Umbilical cord (tissue), 2 donors: ENCODE data around the gene PITPNM3. TPM values are rescaled to one million over a fixed set of nuclear protein-coding genes. Genes with fewer than 3 reads are reported as not detected.
"Not testable (repeated sequence)": the region's sequence is repeated elsewhere in the genome, so short reads cannot be mapped to it uniquely, and the experiment has no call there.

Experiments
- DNase-seq: peaks from one replicate; pipeline ENCODE4 v3.0.0-alpha.2; 2015; ENCODE audit warnings: low spot score
- total RNA-seq: library from RNA; depleted of rRNA; stranded (reverse); fragments of >200 nt; gene quantifications from one replicate; pipeline ENCODE4 v1.2.3, GENCODE V29; 2014; ENCODE audit warnings: low replicate concordance; ENCODE audit not compliant: insufficient read depth

The PITPNM3 gene
- 4.8 TPM for total RNA-seq

GRCh38 chr17:6556121-6557039, at the start of gene PITPNM3:
Gene PITPNM3 (minus strand): TSS chr17:6556555. CDS start chr17:6556406, 149 bp downstream.
- no peak for DNase-seq

- DNase-seq = no peak
Observed at GRCh38 chr17:6605142-6605541, 48.8 kb upstream of the PITPNM3 start.

DNA sequence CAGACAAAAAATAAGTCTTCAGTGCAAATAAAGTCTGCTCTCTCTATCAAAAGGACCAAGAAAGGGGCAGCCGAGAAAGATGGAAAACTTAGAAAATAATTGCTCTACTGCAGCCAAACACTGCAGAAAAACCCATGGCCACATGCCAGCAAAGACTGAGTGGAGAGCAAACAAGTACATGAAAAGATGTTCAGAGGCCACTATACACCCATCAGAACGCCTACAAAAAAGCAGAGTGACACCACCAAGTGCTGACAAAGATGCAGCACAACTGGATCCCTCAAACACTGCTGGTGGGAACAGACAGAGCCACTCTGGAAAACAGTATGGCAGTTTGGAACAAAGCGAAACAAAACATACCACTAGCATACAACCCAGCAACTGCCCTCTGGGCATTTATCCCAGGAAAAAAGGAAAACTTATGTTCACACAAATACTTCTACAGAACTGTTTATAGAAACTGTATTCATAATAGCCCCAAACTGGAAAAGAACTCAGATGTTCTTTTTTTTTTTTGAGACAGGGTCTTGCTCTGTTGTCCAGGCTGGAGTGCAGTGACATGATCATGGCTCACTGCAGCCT, 47.5 kb upstream of the PITPNM3 start:
- DNase-seq = peak; percentile 9

DNA sequence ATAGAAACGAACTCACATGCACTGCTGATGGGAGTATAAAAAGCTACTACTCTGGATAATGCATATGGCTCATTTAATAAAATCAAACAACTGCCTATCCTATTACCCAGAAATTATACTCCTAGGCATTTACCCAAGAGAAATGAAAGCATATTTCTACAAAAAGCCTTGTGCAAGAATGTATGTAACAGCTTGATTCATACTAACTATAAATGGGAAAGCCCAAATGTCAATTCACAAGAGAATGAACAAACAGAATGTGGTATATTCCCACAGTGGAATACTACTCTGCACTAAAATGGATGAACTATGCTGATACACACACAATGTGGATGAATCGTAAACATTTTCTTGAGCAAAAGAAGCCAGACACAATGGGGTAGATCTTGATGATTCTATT, 45.8 kb upstream of the PITPNM3 start:
- no peak for DNase-seq

- DNase-seq = peak; percentile 39
Observed at GRCh38 chr17:6599364-6599763, 43.0 kb upstream of the PITPNM3 start.

GRCh38 chr17:6597727-6598126, 41.4 kb upstream of the PITPNM3 start:
- DNase-seq = no peak

DNA sequence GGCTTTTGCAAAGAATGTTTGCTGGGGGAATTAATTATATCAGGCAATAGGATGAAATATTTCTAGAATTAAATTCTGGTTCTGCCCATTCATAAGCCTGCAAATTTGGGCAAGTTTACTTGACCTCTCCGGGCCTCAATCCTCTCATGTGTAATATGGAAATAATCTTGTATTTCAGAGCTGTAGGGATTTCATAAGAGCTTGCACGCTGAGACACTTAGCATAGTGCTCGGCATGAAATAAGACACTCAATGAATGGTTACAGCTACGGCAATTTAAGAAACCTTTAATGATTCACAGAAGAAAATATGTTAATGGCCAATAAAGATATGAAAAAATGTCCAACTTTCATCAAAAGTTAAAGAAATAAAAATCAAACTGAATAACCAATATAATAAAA, 40.6 kb upstream of the PITPNM3 start:
- no peak for DNase-seq

DNA sequence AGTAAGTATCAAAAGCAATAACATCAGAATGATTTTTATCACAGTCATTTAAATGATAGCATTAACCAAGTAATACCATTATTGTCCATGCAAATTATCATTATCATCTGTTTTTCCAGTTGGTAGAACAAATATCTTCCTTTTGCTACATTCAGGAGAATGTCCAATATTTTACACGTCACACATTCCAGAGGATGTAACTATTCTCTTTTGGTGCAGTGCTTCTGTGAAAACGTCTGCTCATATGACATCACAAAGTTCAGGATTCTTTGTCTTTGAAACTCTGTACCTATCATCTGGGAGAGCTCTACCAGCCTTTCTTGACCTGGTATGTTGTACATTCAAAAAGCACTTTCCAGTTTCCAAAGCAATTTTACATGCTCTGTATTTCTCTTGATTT, 40.2 kb upstream of the PITPNM3 start:
- no peak for DNase-seq

- no peak for DNase-seq
Observed at GRCh38 chr17:6596081-6596480, 39.7 kb upstream of the PITPNM3 start.

DNA sequence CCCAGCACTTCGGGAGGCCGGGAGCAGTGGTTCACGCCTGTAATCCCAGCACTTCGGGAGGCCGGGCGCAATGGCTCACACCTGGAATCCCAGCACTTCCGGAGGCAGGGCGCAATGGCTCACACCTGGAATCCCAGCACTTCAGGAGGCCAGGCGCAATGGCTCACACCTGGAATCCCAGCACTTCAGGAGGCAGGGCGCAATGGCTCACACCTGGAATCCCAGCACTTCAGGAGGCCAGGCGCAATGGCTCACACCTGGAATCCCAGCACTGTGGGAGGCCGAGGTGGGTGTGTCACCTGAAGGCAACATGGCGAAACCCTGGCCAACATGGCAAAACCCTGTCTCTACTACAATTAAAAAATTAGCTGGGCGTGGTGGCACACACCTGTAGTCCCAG, 37.0 kb upstream of the PITPNM3 start:
- not testable (repeated sequence) for DNase-seq

DNA sequence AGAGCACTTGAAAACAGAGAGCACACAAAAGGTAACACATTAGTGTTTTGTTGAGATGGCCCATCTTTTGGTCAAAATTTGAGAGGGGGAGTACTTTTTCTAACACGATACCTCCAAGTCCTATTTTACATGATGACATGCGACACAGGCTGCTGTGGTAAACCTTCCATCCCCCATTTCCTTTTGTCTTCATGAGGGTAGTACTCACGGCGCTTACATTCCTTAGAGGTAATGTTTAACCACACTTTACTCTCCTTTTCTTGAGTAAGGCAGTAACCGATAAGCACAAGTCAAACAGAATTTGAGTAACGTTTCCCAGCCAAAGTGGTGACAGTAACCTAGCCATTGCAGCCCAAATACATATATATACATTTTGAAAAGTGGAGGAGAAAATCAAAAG, 35.8 kb upstream of the PITPNM3 start:
- DNase-seq = no peak

- no peak for DNase-seq
Observed at GRCh38 chr17:6591599-6592158, 35.3 kb upstream of the PITPNM3 start.

DNA sequence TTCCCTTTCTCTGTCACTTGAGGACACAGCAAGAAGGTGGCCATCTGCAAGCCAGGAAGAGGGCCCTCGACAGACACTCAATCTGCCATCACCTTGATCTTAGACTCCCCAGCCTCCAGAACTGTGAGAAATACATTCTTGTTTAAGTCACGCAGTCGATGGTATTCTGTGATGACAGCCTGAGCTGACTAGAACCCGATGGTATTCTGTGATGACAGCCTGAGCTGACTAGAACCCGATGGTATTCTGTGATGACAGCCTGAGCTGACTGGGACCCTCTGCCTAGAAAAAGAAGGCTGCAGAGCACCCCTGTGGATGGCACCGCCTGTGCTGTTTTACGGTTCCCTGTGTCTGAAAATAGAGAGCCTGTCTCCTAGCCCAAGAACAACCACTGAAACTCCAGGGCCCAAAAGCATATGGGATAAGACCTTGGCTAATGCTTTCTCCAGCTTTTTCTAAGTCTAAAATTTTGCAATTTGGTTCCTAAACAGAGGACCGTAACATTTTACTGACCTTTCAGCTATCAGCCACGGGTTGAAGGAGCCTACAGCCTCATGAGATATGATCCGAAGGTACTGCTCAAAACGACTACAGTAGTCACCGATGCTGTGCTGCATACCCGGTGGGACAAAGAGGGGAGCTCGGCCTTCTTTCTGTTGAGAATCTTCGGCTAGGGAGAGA, 33.1 kb upstream of the PITPNM3 start:
- no peak for DNase-seq

DNA sequence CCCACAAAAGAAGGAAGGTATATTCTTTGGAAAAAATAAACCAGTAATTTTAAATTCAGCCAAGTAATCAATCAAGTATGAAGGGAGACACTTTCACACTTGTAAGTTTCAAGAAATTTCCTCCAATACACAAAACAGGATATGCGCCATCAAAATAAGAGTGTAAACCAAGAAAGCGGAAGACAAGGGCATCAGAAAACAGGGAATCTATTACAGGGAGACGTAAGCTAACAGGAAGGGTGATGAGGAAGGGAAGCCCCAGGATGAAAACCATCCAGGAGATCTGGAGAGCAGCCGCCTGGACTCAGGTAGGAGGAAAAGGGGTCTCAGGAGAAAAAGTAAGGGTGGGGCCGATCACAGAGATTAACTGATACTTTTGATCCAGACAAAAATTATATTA, 31.8 kb upstream of the PITPNM3 start:
- no peak for DNase-seq

- no peak for DNase-seq
Observed at GRCh38 chr17:6587310-6587709, 31.0 kb upstream of the PITPNM3 start.

- no peak for DNase-seq
Observed at GRCh38 chr17:6583411-6583810, 27.1 kb upstream of the PITPNM3 start.

- no peak for DNase-seq
Observed at GRCh38 chr17:6580625-6581024, 24.3 kb upstream of the PITPNM3 start.

DNA sequence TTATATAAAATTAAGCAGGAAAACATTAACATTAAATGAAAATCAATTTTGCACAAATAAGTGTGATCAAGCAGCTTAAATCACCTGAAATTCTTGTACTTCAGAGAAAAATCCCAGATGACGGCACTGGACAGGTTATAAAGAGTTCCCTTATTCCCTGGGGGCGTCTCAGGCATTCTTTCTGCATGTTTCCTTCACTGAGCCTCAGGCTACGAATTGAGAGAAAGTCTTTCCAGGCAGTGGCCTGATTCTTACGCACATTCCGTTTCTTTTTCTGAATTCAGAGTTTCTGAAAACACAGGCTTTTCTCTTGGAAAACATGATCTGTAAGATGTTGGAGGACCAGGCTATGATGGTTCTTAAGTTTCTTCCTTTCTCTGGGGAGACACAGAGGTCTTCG, 22.1 kb upstream of the PITPNM3 start:
- DNase-seq = no peak

GRCh38 chr17:6577686-6578263, 21.4 kb upstream of the PITPNM3 start:
- no peak for DNase-seq

- no peak for DNase-seq
Observed at GRCh38 chr17:6576038-6576785, 19.9 kb upstream of the PITPNM3 start.

GRCh38 chr17:6575596-6575988, 19.2 kb upstream of the PITPNM3 start:
- no peak for DNase-seq
